H1 (cell line): ENCODE measurements around the gene RICTOR. TPM values are rescaled to one million over a fixed set of nuclear protein-coding genes. Genes with fewer than 3 reads are reported as not detected.

Experiments used
- BRCA1 ChIP-seq: IDR thresholded peaks from 2 replicates; pipeline ENCODE4 v1.6.1; 2012; ENCODE audit warnings: low read depth, low read length, improper control_type of control experiment
- CBX5 ChIP-seq: fragments of 300-800, 300-1000 bp; sonication (generic); IDR thresholded peaks from 2 replicates; pipeline ENCODE4 v1.7.1; 2016; ENCODE audit warnings: antibody characterized with exemption, low read length, low read depth
- CHD2 ChIP-seq: IDR thresholded peaks from 2 replicates; pipeline ENCODE4 v1.6.1; 2012; ENCODE audit warnings: low read length, improper control_type of control experiment
- CREB1 ChIP-seq: IDR thresholded peaks from 2 replicates; pipeline ENCODE4 v1.6.1; 2012; ENCODE audit warnings: inconsistent platforms
- GABPA ChIP-seq: IDR thresholded peaks from 2 replicates; pipeline ENCODE4 v1.6.1; 2011; ENCODE audit warnings: mild to moderate bottlenecking, low read length, moderate library complexity, borderline replicate concordance; ENCODE audit not compliant: insufficient read depth
- HDAC2 ChIP-seq, 2 experiments: fragments of 300-600 bp in 1 of 2; sonication (generic) in 1 of 2; IDR thresholded peaks; 2 replicates each; pipeline ENCODE4 v1.6.1; 2011 to 2012; ENCODE audit warnings: low read depth in 2 of 2, low read length in 2 of 2, mild to moderate bottlenecking in 2 of 2, moderate library complexity in 2 of 2, borderline replicate concordance in 1 of 2, inconsistent platforms in 1 of 2
- JUND ChIP-seq: IDR thresholded peaks from 2 replicates; pipeline ENCODE4 v1.6.1; 2011; ENCODE audit warnings: mild to moderate bottlenecking, improper control_type of control experiment, low read length
- KDM4A ChIP-seq: IDR thresholded peaks from one replicate; pipeline ENCODE4 v1.7.1; 2012; ENCODE audit warnings: low read depth, mild to moderate bottlenecking, moderate library complexity, low read length, inconsistent platforms; ENCODE audit not compliant: severe bottlenecking
- SAP30 ChIP-seq: fragments of 300-600 bp; sonication (generic); IDR thresholded peaks from 2 replicates; pipeline ENCODE4 v1.7.1; 2012; ENCODE audit warnings: low read length, moderate library complexity, mild to moderate bottlenecking, inconsistent platforms; ENCODE audit not compliant: insufficient read depth, insufficient replicate concordance
- polyA plus RNA-seq, 7 experiments: library from polyadenylated mRNA; depleted of rRNA in 3 of 7; stranded (reverse) in 5 of 7; unstranded in 2 of 7; fragments of >200 nt in 5 of 7; fragments of 200-250 nt in 2 of 7; gene quantifications; 1 replicate in 5 of 7; 2 replicates in 1 of 7; 4 replicates in 1 of 7; pipeline versions ENCODE4 v1.2.1 to v1.2.3, GENCODE V29; 2011 to 2013; ENCODE audit warnings: missing spikeins in 2 of 7, mixed read lengths in 2 of 7
- total RNA-seq: library from RNA; stranded (reverse); fragmentation: NEBNext Ultra II Directional; extraction: Animal tissue kit (Norgen Biotek cat#: 25700); gene quantifications from 2 replicates; pipeline ENCODE4 v1.2.1, GENCODE V29; 2021
- TF ChIP-seq, protein P1 (sequence below): fragments of 300-600 bp; sonication (generic); IDR thresholded peaks from 2 replicates; pipeline ENCODE4 v1.7.1; 2012; ENCODE audit warnings: low read length, moderate library complexity, mild to moderate bottlenecking, inconsistent platforms; ENCODE audit not compliant: insufficient replicate concordance

The RICTOR gene
- total and polyA plus RNA-seq, 2 of the 8 experiments (the other 6 are each of a cell fraction or from before 2014, with no cell fraction given): 4.3 to 26.6 TPM

- TF ChIP-seq, protein P1, sequence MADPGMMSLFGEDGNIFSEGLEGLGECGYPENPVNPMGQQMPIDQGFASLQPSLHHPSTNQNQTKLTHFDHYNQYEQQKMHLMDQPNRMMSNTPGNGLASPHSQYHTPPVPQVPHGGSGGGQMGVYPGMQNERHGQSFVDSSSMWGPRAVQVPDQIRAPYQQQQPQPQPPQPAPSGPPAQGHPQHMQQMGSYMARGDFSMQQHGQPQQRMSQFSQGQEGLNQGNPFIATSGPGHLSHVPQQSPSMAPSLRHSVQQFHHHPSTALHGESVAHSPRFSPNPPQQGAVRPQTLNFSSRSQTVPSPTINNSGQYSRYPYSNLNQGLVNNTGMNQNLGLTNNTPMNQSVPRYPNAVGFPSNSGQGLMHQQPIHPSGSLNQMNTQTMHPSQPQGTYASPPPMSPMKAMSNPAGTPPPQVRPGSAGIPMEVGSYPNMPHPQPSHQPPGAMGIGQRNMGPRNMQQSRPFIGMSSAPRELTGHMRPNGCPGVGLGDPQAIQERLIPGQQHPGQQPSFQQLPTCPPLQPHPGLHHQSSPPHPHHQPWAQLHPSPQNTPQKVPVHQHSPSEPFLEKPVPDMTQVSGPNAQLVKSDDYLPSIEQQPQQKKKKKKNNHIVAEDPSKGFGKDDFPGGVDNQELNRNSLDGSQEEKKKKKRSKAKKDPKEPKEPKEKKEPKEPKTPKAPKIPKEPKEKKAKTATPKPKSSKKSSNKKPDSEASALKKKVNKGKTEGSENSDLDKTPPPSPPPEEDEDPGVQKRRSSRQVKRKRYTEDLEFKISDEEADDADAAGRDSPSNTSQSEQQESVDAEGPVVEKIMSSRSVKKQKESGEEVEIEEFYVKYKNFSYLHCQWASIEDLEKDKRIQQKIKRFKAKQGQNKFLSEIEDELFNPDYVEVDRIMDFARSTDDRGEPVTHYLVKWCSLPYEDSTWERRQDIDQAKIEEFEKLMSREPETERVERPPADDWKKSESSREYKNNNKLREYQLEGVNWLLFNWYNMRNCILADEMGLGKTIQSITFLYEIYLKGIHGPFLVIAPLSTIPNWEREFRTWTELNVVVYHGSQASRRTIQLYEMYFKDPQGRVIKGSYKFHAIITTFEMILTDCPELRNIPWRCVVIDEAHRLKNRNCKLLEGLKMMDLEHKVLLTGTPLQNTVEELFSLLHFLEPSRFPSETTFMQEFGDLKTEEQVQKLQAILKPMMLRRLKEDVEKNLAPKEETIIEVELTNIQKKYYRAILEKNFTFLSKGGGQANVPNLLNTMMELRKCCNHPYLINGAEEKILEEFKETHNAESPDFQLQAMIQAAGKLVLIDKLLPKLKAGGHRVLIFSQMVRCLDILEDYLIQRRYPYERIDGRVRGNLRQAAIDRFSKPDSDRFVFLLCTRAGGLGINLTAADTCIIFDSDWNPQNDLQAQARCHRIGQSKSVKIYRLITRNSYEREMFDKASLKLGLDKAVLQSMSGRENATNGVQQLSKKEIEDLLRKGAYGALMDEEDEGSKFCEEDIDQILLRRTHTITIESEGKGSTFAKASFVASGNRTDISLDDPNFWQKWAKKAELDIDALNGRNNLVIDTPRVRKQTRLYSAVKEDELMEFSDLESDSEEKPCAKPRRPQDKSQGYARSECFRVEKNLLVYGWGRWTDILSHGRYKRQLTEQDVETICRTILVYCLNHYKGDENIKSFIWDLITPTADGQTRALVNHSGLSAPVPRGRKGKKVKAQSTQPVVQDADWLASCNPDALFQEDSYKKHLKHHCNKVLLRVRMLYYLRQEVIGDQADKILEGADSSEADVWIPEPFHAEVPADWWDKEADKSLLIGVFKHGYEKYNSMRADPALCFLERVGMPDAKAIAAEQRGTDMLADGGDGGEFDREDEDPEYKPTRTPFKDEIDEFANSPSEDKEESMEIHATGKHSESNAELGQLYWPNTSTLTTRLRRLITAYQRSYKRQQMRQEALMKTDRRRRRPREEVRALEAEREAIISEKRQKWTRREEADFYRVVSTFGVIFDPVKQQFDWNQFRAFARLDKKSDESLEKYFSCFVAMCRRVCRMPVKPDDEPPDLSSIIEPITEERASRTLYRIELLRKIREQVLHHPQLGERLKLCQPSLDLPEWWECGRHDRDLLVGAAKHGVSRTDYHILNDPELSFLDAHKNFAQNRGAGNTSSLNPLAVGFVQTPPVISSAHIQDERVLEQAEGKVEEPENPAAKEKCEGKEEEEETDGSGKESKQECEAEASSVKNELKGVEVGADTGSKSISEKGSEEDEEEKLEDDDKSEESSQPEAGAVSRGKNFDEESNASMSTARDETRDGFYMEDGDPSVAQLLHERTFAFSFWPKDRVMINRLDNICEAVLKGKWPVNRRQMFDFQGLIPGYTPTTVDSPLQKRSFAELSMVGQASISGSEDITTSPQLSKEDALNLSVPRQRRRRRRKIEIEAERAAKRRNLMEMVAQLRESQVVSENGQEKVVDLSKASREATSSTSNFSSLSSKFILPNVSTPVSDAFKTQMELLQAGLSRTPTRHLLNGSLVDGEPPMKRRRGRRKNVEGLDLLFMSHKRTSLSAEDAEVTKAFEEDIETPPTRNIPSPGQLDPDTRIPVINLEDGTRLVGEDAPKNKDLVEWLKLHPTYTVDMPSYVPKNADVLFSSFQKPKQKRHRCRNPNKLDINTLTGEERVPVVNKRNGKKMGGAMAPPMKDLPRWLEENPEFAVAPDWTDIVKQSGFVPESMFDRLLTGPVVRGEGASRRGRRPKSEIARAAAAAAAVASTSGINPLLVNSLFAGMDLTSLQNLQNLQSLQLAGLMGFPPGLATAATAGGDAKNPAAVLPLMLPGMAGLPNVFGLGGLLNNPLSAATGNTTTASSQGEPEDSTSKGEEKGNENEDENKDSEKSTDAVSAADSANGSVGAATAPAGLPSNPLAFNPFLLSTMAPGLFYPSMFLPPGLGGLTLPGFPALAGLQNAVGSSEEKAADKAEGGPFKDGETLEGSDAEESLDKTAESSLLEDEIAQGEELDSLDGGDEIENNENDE: no peak
- TF ChIP-seq KDM4A: no peak
- TF ChIP-seq SAP30: no peak
- TF ChIP-seq GABPA: no peak
- TF ChIP-seq BRCA1: no peak
- no peak for TF ChIP-seq CHD2
- no peak for TF ChIP-seq JUND
- no peak for TF ChIP-seq CBX5
- no peak for TF ChIP-seq HDAC2 (IDR thresholded peaks at IDR 0.05; ENCODE audit: borderline replicate concordance in 1 of 2, low read depth in 2 of 2, low read length in 2 of 2)
- TF ChIP-seq CREB1: no peak
Observed at GRCh38 chr5:39055027-39055767, 19.0 kb downstream of the RICTOR start (continued).
